ENCODE measurements around the gene CRACR2B.
A peak's percentile ranks its signal among the peaks of the same experiment; 100 is the strongest.

The CRACR2B gene

DNA sequence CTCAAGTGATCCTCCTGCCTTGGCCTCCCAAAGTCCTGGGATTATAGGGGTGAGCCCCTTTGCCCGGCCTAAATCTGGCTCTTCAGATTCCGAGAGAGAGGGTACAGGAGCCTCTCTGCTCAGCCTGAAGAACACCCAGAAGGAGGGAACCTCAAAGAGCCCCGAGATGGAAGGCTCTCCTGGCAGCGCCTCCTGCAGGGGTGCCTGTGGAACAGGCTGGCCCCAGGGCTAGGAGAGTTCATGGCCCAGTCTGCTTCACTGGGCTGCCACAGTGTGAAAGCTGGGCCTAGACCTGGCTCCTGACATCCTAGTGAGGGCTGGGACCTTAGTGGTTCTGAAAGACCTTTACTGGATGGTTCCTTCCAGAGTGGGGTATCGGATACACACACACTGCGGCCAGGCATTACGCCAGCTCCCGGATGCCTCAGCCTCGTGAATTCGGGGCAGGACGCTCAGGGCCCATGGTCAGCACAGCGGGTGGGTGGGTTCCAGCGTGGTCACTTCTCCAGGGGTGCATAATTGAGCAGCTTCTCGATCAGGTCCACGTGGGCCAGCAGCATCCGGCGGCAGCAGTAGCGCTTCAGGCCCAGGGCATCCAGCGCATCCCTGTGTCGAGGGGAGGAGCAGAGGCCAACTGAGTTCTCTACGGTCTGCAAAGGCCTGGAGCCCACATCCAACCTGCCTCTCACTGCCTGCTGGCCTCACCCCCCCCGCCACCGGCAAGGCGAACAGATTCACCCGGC is 12.3 kb downstream of the CRACR2B start:
- DNase-seq (ENCODE audit: low spot score) = peak; percentile 66

DNA sequence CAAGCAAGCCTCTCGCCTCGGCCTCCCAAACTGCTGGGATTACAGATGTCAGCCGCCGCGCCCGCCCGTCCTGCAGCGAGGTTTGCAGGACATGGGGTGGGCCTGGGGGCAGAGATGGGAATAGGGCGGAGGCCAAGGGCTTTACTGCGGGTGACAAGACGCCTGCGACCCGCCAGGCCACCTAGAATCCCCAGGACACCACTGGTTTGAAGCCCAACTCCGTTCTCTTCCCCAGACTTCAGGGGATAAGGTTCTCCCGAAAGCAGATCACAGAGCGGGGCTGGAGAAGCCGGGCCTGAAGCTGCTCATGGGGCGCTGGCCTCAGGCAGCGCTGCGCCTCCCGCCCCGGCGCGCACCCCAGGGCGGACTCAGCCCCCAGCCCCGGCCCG is 14.3 kb downstream of the CRACR2B start:
- peak; percentile 40 for DNase-seq (ENCODE audit: low spot score)

DNA sequence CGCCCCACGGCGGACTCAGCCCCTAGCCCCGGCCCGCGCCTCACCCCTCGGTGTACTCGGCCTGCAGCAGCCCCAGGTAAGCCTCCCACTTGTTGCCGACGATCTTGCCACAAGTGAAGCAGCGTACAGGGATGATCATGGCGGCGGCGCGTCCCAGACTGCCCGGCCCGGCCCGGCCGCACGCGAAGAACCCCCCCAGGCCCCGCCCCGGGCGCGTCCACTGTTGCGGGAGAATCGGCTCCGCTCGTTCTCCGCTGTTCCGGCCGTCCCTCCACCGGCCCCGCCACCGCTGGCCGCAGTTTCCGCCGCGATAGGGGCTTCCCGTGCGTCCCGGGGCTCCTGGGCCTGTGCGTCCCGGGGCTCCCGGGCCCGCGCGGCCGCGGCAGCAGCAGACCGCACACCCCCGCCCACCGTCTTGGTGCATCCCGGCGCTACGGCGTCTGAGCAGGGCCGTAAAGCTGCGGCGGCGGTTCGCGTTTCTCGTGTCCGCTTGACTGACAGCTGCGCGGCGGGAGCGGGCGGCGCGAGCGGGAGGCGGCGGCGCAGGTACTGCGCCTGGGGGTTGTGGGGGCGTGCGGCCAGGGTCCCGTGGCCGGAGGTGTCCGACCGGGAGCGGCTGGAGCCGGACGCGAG is 14.8 kb downstream of the CRACR2B start, which contains the start of the genes POLR2L and TSPAN4:
Gene POLR2L, minus strand, starts transcription at position 160 of the 633 bp plus-strand sequence. Its CDS starts 21 bp downstream, at position 139.
Gene TSPAN4, plus strand, starts transcription at position 483 of the 633 bp plus-strand sequence. CDS start 7,453 bp downstream, outside the sequence.
- DNase-seq (ENCODE audit: low spot score) = peak; percentile 91

DNA sequence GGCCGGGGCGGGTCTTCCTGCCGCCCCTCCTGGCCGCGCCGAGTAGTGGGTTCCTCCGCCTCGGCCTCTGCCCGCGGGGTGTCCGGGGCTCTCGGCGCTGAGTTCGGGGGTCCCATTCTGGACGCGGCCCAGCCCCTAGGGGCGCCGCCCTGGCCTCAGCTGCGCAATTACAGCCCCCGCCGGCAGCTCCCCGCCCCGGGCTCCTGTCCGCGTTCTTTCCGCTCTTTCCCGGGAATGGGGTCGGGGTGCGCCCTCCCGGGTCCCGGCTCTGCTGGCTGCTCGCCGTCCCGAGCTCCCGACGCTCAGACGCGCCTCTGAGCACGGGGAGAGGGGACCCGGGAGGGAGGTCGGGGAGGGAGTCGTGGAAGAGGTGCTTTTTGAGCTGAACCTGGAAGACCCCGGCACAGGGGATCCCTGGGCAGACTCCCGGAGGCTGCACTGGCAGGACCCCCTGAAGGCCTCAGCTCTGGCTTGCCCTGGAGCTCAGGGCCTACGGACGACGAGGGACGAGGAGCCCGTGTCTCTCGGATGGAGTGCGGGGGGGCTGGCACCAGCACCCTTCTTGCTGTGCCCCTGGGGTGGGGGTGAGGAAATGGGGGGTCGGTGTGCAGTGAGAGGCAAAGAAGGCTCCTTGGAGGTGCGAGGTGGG is 15.5 kb downstream of the CRACR2B start:
- DNase-seq (ENCODE audit: low spot score) = no peak

DNA sequence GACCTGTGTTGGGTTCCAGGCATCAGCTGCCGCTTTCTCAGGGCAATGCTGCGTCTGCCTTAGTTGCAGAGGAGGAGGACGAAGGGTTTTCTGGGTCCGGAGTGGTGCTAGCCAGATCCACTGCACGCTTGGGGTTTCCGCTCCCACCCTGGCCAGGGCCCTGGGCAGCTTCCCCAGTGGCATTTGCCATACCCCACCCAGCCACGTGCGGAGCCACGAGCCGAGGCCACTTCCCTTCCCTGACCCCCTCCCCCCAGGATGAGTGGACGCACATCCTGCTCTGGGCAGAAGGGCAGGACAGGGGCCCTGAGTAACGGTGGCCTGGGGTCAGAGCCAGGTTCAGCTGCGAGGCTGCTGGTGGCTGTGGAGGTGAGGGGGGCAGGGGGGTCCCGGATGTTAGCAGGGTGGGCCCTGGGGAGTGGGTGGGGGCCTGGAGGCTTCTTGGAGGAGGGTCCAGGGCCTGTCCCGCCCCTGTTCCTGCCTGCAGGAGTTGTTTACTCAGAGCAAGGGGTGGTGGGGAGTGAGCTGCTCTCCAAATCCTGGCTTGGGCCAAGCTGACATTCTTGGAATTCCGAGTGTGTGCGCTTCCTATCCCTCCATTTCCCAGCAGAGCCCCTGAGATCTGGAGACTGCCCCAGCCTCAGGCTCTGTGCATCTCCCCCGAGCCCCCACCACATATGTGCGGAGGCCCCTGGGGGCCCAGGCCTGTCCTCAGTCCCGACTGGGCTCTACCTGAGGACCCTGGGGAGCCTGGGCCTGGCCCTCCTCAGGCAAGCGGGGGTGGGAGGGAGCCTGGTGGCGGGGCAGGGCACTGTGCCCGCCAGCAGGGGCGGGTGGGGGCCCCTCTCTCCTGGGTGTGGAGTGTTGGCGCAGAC is 16.3 kb downstream of the CRACR2B start:
- peak; percentile 87 for DNase-seq (ENCODE audit: low spot score)

DNA sequence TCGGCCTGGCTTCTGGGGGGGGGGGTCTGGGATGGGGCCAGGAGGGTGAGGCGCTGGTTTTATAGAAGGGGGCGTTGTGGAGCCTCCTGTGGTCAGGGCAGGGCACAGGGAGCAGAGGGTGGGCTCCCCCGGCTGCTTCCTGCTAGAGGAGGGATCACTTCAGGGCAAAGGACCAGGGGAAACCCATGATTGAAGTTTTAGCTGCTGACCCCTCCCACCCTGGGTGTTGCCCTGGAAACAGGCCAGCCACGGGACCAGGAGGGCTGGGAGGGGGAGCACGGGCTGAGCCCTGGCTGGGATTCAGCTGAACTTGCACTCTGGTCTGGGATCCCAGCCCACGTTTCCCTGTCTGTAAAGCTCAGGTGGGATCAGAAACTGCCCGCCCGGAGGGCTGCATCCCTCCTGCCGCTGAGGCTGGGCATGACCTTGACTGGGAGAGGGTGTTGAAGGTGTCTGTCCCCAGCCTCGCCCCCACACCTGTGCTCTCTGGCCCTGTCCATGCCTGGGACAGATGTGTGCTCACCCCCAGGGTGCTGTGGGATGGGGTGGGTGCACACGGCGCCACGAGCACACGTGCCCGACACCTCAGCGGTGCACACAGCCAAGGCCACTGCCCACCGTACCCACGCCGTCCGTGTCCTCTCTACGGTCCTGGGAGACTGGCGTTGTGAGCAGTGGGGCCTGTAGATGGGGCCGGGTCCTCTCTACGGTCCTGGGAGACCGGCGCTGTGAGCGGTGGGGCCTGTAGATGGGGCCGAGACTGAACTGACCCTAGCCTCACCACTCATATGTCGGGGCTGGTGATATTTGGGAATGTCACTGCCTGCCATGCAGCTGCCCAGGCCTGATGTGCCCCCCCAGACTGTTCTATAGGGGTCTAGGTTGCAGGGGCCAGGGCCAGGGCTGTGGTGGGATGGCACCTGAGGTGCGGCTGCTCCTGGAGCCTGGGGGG is 17.2 kb downstream of the CRACR2B start:
- DNase-seq (ENCODE audit: low spot score) = no peak

DNA sequence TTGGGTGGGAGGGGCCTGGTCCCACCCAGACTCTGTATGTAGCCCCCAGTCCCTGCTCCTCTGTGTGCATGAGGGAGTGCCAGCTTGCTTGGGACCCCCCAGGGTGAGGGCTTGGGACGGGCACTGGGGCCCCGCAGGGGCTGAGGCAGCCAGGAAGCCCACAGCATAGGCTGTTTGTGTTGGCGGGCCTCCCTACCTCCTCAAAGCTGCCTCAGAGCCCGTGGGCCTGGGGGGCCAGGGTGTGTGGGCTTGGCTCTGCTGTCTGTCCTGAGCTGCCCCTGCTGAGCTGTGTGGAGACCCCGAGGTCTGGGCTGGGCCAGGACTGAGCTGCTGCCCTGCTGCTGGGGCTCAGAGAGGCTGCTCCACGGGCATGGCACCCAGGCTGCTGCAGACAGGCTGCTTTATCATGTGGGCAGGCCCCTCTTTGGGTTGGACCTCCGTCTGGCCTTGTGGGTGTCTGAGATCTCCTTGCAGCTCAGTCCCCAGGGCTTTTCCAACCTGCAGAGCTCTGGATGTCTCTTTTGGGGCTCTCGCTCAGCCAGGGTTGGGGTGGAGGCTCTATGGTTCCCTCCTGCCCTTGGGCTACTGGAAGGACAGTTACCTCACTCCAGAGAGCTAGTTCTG is 18.3 kb downstream of the CRACR2B start:
- no peak for DNase-seq (ENCODE audit: low spot score)

DNA sequence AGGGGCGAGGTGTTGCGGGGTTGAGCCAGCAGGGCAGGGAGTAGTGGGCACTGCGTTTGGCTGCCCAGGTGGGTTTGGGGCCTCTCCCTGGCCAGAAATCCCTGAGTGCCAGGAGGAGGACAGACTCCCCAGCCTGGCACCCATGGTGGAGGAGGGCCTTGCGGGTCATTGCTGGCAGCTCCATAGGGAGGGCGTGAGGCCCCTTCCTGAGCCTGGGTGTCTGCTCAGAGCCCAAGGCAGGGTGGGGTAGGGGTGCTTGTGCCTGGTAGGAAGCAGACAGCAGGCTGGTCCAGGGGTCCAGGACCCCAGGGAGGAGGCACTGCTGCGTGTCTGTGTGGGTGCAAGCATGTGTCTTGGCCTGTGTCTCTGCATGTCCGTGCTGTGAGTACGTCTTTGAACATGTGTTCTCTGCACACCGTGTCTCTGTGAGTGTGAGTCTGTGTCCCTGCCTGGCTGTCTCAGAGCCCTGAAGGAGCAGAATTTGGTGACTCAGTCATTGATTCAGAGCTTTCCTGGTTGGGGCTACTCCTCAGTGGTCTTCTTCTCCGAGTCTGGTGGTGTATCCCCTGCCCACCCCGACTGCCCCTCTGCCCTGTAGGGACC is 18.9 kb downstream of the CRACR2B start:
- DNase-seq (ENCODE audit: low spot score) = peak; percentile 37

DNA sequence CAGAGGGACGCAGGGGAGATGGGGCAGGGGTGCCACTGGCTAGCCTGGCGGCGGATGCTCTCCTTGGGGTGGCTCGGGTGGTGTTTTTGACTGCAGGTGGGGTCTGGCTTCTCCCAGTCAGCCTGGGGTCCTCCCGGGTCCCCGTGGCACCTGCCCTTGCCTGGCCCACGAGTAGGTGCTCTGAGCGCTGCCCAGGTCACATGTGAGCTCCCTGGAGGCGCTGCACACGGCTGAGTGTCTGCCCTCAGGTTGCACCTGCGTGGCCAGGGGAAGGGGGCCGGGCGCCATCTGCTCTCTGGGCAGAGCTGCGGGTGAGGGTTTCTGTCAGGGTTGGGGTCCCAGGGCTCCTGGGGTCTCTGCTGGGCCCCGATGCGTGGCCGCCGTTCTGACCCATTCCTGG is 20.2 kb downstream of the CRACR2B start:
- no peak for DNase-seq (ENCODE audit: low spot score)

DNA sequence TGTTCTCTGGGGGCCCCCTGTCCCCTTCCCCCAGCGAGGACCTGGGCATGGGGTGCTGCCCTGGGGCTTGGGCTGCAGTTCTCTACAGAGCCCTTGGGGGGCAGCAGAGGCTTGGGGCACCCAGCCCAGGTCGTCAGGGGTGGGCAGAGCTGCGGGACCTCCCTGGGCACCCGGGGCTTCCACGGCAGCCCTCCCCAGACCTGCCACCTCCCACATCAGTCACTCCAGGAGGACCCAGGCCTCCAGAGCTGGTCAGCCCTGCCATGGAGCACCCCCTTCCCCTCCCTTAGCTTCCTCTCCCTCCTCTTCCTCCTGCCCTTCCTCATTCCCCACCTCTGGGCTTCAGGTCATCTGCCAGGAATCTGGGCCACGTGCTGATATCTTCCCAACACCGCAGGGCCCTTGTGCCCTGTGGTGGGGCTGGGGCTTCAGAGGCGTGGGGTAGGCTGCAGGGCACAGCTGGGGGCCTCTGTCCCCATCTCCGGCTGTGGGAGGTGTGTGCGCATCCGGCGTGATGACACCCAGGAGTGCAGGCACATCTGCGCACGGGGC is 20.7 kb downstream of the CRACR2B start:
- DNase-seq (ENCODE audit: low spot score) = peak; percentile 33

DNA sequence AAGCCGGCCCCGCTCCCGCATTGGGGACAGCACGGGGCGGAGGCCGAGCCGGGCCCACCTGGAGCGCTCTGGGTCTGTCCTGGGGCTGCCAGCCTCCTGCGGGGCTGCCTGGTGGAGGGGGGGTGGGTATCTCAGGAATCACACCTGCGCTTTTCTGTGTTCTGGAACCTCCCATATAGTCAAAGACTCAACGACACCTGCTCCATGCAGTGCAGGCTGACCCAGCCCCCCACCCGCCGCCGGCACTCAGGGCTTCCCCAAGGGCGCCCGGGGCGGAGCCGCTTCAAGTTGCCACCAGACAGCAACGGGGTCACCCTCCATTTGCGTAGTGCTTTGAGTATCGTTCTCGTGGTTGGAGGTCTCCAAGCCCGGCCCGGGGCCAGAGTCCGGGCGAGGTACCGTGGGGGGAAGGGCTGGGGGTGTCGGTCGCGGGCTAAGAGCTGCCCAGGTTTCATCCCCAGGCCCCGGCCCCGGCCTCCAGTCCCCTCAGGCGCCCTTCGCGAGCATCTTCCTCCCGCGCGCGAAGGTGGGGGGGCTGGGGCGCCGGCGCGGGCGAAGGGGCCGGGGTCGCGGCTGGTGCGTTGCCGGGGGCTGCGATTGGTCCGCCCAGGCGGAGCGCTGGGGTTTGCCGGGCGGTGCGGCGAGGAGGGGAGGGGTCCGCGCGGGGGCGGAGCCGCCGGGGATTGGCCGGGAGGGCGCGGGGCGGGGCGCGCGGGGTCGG is 21.5 kb downstream of the CRACR2B start:
- no peak for DNase-seq (ENCODE audit: low spot score)

DNA sequence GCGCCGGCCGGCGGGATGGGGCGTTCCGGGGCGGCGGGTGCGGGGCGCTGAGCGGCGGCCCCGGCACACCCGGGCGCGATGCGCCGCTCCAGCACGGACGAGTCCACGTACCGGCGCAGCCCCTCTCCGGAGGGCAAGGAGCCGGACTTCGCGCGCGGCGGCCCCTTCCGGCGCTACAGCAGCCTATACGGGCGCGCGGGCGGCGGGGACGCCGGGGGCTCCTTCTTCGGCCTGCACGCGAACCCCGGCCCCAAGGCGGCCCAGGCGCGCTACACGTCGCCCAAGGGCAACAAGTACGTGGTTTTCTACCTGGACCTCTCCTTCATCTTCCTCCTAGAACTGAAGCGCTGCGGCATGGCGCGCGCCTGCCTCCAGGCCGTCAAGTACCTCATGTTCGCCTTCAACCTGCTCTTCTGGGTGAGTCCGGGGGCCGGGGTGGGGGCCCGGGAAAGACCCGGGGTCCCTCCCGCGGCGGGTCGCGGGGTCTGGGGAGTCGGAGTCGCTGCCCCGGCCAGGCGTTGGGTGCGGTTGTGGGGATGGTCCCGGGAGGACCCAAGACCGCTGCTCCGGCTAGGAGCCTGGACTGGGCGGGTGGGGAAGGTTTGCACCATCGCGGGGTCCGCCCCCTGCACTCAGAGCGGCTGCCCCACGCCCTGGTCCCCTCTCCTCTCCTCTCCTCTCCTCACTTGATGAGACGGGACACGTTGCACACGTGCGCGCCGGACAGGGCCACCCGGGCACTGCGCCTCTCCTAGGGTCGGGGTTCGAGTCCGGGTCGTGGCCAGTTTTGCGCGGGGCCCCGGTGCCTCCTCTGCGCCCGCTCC is 22.4 kb downstream of the CRACR2B start:
- no peak for DNase-seq (ENCODE audit: low spot score)

DNA sequence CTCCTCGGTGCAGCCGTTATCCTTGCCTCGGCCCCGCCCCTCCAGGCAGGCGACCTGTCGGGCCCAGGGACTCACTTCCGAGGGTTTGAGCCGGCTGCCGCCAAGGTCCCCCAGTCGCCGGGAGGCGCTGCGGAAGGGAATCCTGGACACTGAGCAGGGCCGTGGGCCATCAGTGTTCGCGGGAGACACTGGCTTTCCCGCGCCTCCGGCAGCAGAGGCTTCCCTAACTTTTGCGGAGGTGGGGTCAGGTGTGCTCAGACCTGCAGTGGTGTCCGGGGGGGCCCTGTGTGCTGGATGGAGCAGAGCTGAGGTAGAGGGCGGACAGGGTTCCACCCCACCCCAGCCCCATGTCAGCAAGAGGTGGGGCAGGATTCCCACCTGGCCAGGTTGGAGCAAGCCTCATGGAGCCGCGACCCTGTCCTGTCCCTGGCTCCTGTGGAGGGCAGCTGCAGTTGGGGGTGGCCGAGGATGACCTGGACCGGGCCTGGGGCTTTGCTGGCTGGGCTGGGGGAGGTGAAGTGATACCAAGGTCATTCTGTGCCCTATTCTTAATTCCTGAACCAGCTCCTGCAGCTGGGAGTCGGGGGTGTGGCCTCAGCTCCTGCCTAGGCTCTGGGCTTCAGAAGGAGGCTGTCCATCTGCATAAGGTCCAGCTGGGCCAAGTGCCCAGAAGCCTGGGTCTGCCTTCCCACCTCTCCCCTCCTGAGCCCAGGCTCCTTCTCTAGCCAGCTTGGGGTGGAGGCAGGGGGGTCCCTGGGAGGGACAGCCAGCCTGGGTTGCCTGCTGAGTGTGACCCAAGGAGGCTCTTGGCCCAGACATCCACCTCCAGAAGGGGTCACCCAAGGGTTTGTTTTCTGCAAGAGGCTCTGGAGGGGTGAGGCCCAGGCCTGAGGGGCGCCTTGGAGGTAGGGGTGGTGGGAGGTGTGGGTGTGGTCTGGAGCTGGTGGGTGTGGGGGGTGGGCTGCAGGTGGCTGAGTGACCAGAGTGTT is 23.4 kb downstream of the CRACR2B start:
- peak; percentile 31 for DNase-seq (ENCODE audit: low spot score)

DNA sequence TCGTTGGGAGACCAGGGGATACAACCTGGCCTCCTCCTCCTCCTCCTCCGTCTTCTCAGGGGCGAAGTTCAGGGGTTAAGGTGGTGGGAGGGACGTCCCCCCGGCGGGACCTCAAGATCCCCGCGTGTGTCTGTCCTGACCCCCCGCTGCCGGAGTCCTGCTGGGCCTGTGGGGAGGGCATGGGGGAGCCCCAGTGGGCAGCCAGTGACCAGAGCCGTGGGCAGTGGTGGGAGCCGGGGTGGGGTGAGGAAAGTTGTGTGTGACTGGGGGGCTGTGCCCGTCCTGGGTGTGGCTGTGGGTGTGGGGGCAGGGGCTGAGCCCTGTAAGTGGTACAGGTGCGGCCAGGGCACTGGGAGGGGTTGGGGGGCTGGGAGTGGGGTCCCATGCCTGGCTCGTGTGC is 25.0 kb downstream of the CRACR2B start:
- DNase-seq (ENCODE audit: low spot score) = no peak

DNA sequence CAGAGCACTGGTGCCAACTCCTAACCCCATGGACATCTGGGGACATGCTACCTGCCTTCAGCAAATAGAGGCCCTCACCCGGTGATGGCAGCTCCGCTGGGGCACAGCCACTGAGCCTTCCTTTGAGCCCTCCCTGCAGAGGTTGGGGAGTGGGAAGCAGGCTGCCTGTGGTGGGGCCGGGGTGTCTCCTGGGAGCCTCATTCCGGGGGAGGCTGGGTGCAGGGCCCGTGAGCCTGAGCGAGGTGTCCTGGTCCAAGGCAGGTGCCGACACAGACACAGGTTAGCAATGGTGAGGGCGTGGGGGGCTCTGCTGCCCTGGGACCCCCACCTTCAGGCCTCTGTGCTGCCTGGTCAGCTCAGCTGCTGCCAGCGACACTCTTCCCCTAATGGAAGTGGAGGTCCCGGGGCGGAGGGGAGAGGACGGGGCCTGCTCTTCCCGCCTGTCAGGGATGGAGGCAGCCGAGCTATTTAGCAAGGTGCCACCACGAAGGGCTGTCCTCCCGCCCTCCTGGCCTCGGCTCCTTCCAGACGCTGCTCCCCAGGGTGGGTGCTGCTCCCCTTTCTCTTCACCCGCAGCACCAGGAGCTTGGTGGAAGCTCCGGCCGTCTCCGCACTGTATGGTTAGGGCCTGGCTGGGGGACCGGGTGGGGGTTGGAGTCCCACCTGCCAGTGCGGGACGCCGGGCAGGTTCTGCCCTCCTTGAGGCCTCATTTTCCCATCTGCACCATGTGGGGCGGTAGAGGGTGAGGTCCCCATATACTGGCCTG is 26.1 kb downstream of the CRACR2B start:
- DNase-seq (ENCODE audit: low spot score) = no peak

Data from RKO (cell line).